ENCODE results near the gene EPHB3. TPM values are rescaled to one million over a fixed set of nuclear protein-coding genes. Genes with fewer than 3 reads are reported as not detected.

The EPHB3 gene
- total and polyA plus RNA-seq, 2 donors (not counting 3 experiments of a cell fraction or from before 2014, with no cell fraction given), result 0.01 TPM; not detected in 1

- H3K9me3 ChIP-seq (replicated peaks; ENCODE audit: control insufficient read depth, insufficient read depth, low read length), result no peaks in the 10 kb centered on the region
- no peaks in the 10 kb centered on the region for H4K20me1 ChIP-seq (replicated peaks; ENCODE audit: control insufficient read depth, extremely low read depth, insufficient read depth, low read length)
- H3K9me1 ChIP-seq (replicated peaks; ENCODE audit: control insufficient read depth, extremely low read depth, insufficient read depth, low read length), result no peaks in the 10 kb centered on the region
- no peak overlapping the region for H3K27ac ChIP-seq (ENCODE audit: insufficient read depth, low read depth, low read length)
- no TSS peak for BruUV-seq (replicated peaks)
- H3K4me3 ChIP-seq (replicated peaks in 1 of 3; ENCODE audit: insufficient read depth in 1 of 3, low read depth in 1 of 3, low read length in 3 of 3), result no peak overlapping the region
- CTCF ChIA-PET, result no interaction called here
- intact Hi-C loops (cut with micrococcal nuclease), result no loop called here
- no peaks in the 10 kb centered on the region for H3K79me2 ChIP-seq (ENCODE audit: control insufficient read depth, insufficient read depth, low read length)
- H3K9ac ChIP-seq (replicated peaks; ENCODE audit: extremely low read depth, insufficient read depth, low read length), result no peak overlapping the region
- dilution Hi-C loops (cut with MboI; ENCODE audit: extremely low pct_ligation_motif_present, low sequenced_read_pairs), result no loop called here
- DNase-seq (ENCODE audit: low read depth, low spot score) (no peak), FAIRE-seq (no peak)
- H3K4me2 ChIP-seq (ENCODE audit: insufficient read depth, low read length), result no peak overlapping the region
- POLR2A ChIA-PET, result no interaction called here
- no peak overlapping the region for H2AFZ ChIP-seq (ENCODE audit: low read depth, low read length)
- no peaks in the 10 kb centered on the region for H3K36me3 ChIP-seq (ENCODE audit: control insufficient read depth in 2 of 2, extremely low read depth in 1 of 2, insufficient read depth in 2 of 2, low read length in 2 of 2)
- H3K4me1 ChIP-seq (ENCODE audit: control insufficient read depth, extremely low read depth, insufficient read depth, low read length), result no peaks in the 10 kb centered on the region
- peaks cover 16 to 21% of the 10 kb centered on the region in 2 experiments for H3K27me3 ChIP-seq (ENCODE audit: control insufficient read depth in 2 of 2, insufficient read depth in 2 of 2, low read length in 2 of 2)
- TF ChIP-seq GATA2 (IDR thresholded peaks at IDR 0.05; ENCODE audit: insufficient read depth, insufficient read length, low read depth, low read length) (no peak), JUN (IDR thresholded peaks at IDR 0.05; ENCODE audit: borderline replicate concordance, insufficient read depth, insufficient read length, low read depth) (no peak), FOS (IDR thresholded peaks at IDR 0.05; ENCODE audit: borderline replicate concordance, insufficient read depth, low read length) (no peak), MYC (IDR thresholded peaks at IDR 0.05; ENCODE audit: low read depth, low read length) (no peak), CTCF (IDR thresholded peaks at IDR 0.05; ENCODE audit: extremely low read depth in 1 of 2, insufficient read depth in 1 of 2, low read depth in 1 of 2, low read length in 2 of 2) (no peak), POLR2A (IDR thresholded peaks at IDR 0.05; ENCODE audit: low read depth, low read length) (no peak), EZH2 (IDR thresholded peaks at IDR 0.05; ENCODE audit: borderline replicate concordance, low read depth, low read length, severe bottlenecking) (no peak), POLR2AphosphoS5 (IDR thresholded peaks at IDR 0.05; ENCODE audit: insufficient read depth, low read depth, low read length) (no peak), MAX (IDR thresholded peaks at IDR 0.05; ENCODE audit: insufficient read depth, insufficient read length) (no peak)
These were observed 8.2 kb upstream of the EPHB3 start for GRCh38 chr3:184553385-184553784.

All from endothelial cell of umbilical vein (primary cell).